ENCODE results near the gene ZBTB42. TPM values are rescaled to one million over a fixed set of nuclear protein-coding genes. Genes with fewer than 3 reads are reported as not detected.

Gene ZBTB42
- total RNA-seq, 4 donors from 2014 or later = 2.4 to 20.8 (median 12.5) TPM

DNA sequence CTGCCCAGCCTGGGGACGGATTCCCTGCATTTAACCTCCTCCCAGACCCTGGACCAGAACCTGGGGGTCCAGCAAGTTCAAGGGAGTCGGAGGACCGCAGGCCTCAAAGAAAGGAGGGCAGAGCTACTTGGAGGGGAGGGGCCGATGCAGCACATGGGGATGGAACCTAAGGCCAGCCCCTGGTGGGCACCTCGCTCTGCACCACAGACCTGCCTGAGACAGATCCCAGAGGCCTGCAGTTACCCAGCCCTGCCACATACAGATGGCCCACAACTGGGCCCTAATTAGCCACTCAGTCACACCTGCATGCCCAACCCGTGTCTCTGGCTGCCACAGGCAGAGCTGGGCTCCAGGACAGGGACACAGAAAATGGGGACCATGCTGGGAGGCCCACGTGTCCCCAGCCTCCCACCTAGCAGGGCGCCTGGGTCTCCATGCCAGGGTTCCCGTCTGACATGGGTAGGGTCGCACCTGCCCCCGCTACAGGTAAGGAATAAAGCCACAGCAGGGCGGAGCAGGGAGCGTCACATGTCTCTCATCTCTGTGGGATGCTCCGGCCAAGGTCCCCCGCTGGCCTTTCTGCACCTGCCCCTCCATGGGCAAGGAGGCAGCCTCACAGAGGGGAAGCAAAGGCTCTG is 22.1 kb upstream of the ZBTB42 start:
- H3K36me3 ChIP-seq = peaks cover 0 to 9% of the 10 kb centered on the region in 2 donors
- H3K4me3 ChIP-seq = no peak overlapping the region
- no peaks in the 10 kb centered on the region for H3K4me1 ChIP-seq
- in situ Hi-C loops (cut with MboI; ENCODE audit: low sequenced_read_pairs in 4 of 4) = no loop called here
- TF ChIP-seq, protein P1, sequence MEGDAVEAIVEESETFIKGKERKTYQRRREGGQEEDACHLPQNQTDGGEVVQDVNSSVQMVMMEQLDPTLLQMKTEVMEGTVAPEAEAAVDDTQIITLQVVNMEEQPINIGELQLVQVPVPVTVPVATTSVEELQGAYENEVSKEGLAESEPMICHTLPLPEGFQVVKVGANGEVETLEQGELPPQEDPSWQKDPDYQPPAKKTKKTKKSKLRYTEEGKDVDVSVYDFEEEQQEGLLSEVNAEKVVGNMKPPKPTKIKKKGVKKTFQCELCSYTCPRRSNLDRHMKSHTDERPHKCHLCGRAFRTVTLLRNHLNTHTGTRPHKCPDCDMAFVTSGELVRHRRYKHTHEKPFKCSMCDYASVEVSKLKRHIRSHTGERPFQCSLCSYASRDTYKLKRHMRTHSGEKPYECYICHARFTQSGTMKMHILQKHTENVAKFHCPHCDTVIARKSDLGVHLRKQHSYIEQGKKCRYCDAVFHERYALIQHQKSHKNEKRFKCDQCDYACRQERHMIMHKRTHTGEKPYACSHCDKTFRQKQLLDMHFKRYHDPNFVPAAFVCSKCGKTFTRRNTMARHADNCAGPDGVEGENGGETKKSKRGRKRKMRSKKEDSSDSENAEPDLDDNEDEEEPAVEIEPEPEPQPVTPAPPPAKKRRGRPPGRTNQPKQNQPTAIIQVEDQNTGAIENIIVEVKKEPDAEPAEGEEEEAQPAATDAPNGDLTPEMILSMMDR (IDR thresholded peaks at IDR 0.05 in 4 of 5, conservative IDR thresholded peaks at IDR 0.05 in 1 of 5) = no peak
- no peak for TF ChIP-seq POLR2A (IDR thresholded peaks at IDR 0.05)
- H3K27ac ChIP-seq = no peak overlapping the region
- DNase-seq (no peak), ATAC-seq (no peak)
- intact Hi-C loops (cut with DNase I; ENCODE audit: low total_unique reads) = no loop called here
- H3K27me3 ChIP-seq = no peaks in the 10 kb centered on the region
- H3K9me3 ChIP-seq = no peaks in the 10 kb centered on the region

DNA sequence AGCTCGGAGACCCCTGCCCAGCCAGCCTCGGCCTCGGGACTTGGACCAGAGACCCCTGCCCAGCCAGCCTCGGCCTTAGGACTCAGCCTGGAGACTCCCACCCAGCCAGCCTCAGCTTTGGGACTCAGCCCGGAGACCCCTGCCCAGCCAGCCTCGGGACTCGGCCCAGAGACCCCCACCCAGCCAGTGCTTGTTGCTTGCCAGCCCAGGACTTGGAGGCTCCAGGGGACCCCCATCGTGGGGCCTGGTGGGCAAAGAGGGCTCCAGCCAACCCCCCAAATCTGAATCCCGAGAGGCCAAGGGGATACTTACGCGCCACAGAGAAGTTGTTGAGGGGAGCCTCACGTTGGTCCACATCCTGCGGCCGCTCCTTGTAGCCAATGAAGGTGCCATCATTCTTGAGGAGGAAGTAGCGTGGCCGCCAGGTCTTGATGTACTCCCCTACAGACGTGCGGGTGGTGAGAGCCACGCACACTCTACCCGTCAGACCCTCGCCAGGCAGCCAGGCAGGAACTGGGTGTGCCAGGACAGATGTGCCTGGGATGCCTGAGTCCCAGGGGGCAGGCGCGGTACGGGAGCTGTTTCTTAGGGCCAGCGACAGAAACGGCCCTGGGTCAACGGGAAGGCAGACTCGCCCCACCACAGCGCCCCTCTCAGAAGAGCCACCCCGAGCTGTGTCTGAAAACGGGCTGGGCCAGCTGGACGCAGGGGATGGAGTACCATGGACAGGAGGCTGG is 21.0 kb upstream of the ZBTB42 start:
- H3K27ac ChIP-seq = no peak overlapping the region
- H3K27me3 ChIP-seq = no peaks in the 10 kb centered on the region
- in situ Hi-C loops (cut with MboI; ENCODE audit: low sequenced_read_pairs in 4 of 4) (no loop called here), intact Hi-C loops (cut with DNase I; ENCODE audit: low total_unique reads) (no loop called here)
- peaks cover 0 to 7% of the 10 kb centered on the region in 2 donors for H3K36me3 ChIP-seq
- no peak for DNase-seq
- no peaks in the 10 kb centered on the region for H3K4me1 ChIP-seq
- ATAC-seq = no peak
- no peak overlapping the region for H3K4me3 ChIP-seq
- H3K9me3 ChIP-seq = no peaks in the 10 kb centered on the region
- TF ChIP-seq, protein P1 (IDR thresholded peaks at IDR 0.05 in 4 of 5, conservative IDR thresholded peaks at IDR 0.05 in 1 of 5) = no peak
- TF ChIP-seq POLR2A (IDR thresholded peaks at IDR 0.05) = no peak

DNA sequence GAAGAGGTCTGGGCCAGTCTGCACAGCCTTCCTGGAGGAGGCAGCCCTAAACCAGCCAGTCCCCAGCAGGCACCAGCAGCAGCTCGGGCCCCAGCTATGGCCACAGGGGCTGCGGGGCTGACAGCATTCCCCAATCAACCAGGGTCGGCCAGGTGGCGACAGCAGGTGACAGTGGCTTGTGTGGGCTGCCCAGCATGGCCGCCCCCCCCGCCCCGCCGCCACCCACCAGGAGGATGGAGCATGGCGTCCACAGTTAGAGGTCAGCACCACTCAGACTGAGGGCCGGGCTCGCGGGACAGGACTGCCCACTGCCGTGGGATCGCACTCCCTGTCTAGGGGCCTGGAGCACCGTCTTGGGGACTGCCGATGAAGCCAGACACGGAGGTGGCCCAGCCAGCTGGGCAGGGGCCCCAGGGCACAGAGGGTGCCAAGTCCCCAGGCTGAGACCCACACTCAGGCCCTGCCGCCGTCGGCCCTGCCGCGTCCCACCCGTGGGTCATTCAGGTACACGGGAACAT is 20.3 kb upstream of the ZBTB42 start:
- TF ChIP-seq POLR2A (IDR thresholded peaks at IDR 0.05) = no peak
- TF ChIP-seq, protein P1 (IDR thresholded peaks at IDR 0.05 in 4 of 5, conservative IDR thresholded peaks at IDR 0.05 in 1 of 5) = no peak
- Histone ChIP-seq H3K36me3 (peaks cover 0 to 1% of the 10 kb centered on the region in 2 donors), H3K27ac (no peak overlapping the region), H3K9me3 (no peaks in the 10 kb centered on the region), H3K27me3 (no peaks in the 10 kb centered on the region), H3K4me3 (no peak overlapping the region), H3K4me1 (no peaks in the 10 kb centered on the region)
- ATAC-seq (no peak), DNase-seq (no peak)
- intact Hi-C loops (cut with DNase I; ENCODE audit: low total_unique reads) (no loop called here), in situ Hi-C loops (cut with MboI; ENCODE audit: low sequenced_read_pairs in 4 of 4) (no loop called here)

DNA sequence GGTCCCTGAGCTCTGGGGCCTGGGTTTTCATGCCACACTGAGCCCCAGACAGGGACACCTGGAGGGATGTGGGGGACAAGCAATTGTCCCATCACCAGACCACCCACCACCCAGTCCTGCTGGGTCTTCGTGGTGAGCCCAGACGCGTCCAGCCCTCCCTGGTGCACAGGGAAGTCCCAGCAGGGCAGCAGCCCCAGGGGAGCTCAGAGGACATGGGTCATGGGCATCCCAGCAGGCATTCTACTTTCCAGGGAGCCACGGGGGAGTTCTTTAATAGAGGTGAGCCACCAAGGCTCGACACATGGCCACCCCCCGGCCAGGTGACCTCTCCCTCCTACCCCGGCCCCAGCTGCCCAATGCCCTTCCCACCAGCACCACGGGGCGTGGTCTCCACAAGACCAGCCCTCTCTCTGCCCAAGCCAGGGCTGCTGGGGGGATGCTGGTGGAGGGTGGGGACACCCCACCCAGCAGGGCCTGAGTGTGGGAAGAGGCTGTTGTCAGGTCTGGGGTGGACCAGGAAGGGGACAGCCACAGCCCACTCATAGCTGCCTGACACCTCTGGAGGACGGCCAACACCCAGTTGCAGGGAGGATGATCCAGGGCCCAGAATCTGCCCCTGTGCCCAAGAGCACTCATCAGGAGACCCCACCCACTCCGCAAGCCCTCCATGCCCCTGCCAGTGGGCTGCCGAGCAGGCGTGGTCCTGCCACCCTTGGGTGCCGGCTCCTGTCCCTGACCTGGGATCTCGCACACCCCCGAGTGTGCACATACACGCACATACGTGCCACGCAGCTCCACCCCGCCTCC is 19.4 kb upstream of the ZBTB42 start:
- ATAC-seq (no peak), DNase-seq (no peak)
- no peaks in the 10 kb centered on the region for H3K27me3 ChIP-seq
- no peaks in the 10 kb centered on the region for H3K36me3 ChIP-seq
- in situ Hi-C loops (cut with MboI; ENCODE audit: low sequenced_read_pairs in 4 of 4) (no loop called here), intact Hi-C loops (cut with DNase I; ENCODE audit: low total_unique reads) (no loop called here)
- H3K4me1 ChIP-seq = peaks cover 0 to under 1% of the 10 kb centered on the region in 2 donors
- H3K4me3 ChIP-seq = no peak overlapping the region
- TF ChIP-seq POLR2A (IDR thresholded peaks at IDR 0.05) = no peak
- H3K9me3 ChIP-seq = no peaks in the 10 kb centered on the region
- H3K27ac ChIP-seq = no peak overlapping the region
